NB4 (cell line): ENCODE data around the gene CYFIP2.

ENCODE experiments used
- CTCF ChIP-seq: IDR thresholded peaks from one replicate; pipeline ENCODE4 v1.5.1; 2012; ENCODE audit warnings: low read depth, low read length
- MAX ChIP-seq: IDR thresholded peaks from 2 replicates; pipeline ENCODE4 v1.6.1; 2011; ENCODE audit warnings: low read depth, low read length

- TF ChIP-seq CTCF (no peak), MAX (no peak)
Observed at GRCh38 chr5:157241483-157241882, 24.4 kb upstream of the CYFIP2 start.
